DND-41 (cell line): ENCODE results near the gene CCDC117.

ENCODE experiments used
- CTCF ChIP-seq: IDR thresholded peaks from 2 replicates; pipeline ENCODE4 v1.5.1; 2012; ENCODE audit warnings: borderline replicate concordance, low read length, moderate library complexity, mild to moderate bottlenecking; ENCODE audit not compliant: poor library complexity, severe bottlenecking; ENCODE audit errors: extremely low read depth
- EZH2 ChIP-seq: IDR thresholded peaks from 3 replicates; pipeline ENCODE4 v1.6.1; 2012; ENCODE audit warnings: borderline replicate concordance, low read depth, mild to moderate bottlenecking, moderate library complexity, low read length, inconsistent platforms; ENCODE audit not compliant: severe bottlenecking

GRCh38 chr22:28750471-28750881 is 22.0 kb upstream of the CCDC117 start:
- TF ChIP-seq CTCF (no peak), EZH2 (no peak)
